ENCODE measurements around the gene LRPPRC.
"Not testable (repeated sequence)": the region's sequence is repeated elsewhere in the genome, so short reads cannot be mapped to it uniquely, and the experiment has no call there.

The LRPPRC gene

GRCh38 chr2:43995733-43996533, at the start of gene LRPPRC:
LRPPRC (minus strand) TSS chr2:43995989; CDS start chr2:43995947, 42 bp downstream.
- peak within 1 kb of the TSS; percentile 98 for H3K4me3 ChIP-seq (ENCODE audit: low read length)
- no peak for TF ChIP-seq CTCF (conservative IDR thresholded peaks at IDR 0.05; ENCODE audit: low read length)
- DNase-seq (ENCODE audit: low read depth) = peak; percentile 97

DNA sequence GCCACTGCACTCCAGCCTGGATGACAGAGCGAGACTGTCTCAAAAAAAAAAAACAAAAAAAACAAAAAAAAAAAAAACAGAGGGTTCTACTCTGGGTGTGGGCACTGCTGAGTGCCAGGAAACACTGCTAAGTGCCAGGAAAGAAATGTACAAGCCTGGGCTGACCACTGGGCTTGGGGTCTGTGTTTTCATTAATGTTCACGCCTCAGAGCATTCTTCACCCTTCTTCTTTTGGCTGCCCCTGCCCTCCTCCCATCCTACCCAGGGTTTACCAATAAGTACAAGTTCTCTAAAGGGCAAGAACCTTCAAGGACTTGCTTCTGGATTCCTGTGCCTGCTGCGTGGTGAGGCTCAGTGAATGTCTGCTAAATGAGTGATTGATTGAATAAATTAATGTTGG, 49.3 kb upstream of the LRPPRC start:
- DNase-seq (ENCODE audit: low read depth) = no peak
- no peak for TF ChIP-seq CTCF (conservative IDR thresholded peaks at IDR 0.05; ENCODE audit: low read length)
- H3K4me3 ChIP-seq (ENCODE audit: low read length) = no peak overlapping the region

- peak; percentile 90 for TF ChIP-seq CTCF (conservative IDR thresholded peaks at IDR 0.05; ENCODE audit: low read length)
- peak; percentile 78 for DNase-seq (ENCODE audit: low read depth)
- H3K4me3 ChIP-seq (ENCODE audit: low read length) = no peak overlapping the region
Observed at GRCh38 chr2:44044281-44044720, 48.5 kb upstream of the LRPPRC start.

- DNase-seq (ENCODE audit: low read depth) = no peak
- no peak overlapping the region for H3K4me3 ChIP-seq (ENCODE audit: low read length)
- no peak for TF ChIP-seq CTCF (conservative IDR thresholded peaks at IDR 0.05; ENCODE audit: low read length)
Observed at GRCh38 chr2:44040365-44040764, 44.6 kb upstream of the LRPPRC start.

- no peak overlapping the region for H3K4me3 ChIP-seq (ENCODE audit: low read length)
- no peak for TF ChIP-seq CTCF (conservative IDR thresholded peaks at IDR 0.05; ENCODE audit: low read length)
- DNase-seq (ENCODE audit: low read depth) = no peak
Observed at GRCh38 chr2:44038277-44038676, 42.5 kb upstream of the LRPPRC start.

- no peak overlapping the region for H3K4me3 ChIP-seq (ENCODE audit: low read length)
- no peak for DNase-seq (ENCODE audit: low read depth)
- TF ChIP-seq CTCF (conservative IDR thresholded peaks at IDR 0.05; ENCODE audit: low read length) = no peak
Observed at GRCh38 chr2:44037221-44037620, 41.4 kb upstream of the LRPPRC start.

DNA sequence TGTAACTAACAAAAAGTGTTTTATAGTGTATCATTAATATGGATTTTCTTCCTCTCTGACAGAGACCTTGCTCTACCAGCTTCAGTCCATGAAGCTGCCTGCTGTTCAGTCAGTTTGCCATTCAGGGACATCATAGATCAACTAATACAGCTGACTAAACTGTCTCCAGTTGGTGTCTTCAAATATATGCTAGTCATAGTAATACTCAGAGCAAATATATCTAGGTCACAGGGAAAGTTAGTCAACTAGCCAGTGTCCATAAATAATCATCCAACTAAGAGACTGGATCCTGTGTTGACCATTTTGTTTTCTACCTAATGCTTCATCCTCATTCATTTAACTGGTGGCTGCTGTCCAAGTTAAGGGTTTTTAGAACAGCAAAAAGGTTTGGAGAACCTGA, 38.2 kb upstream of the LRPPRC start:
- no peak for DNase-seq (ENCODE audit: low read depth)
- no peak for TF ChIP-seq CTCF (conservative IDR thresholded peaks at IDR 0.05; ENCODE audit: low read length)
- no peak overlapping the region for H3K4me3 ChIP-seq (ENCODE audit: low read length)

- not testable (repeated sequence) for H3K4me3 ChIP-seq (ENCODE audit: low read length); DNase-seq (ENCODE audit: low read depth)
Observed at GRCh38 chr2:44027076-44027475, 31.3 kb upstream of the LRPPRC start.

Data from AG10803 (cell line).